ENCODE data around the gene EGFL8. TPM values are rescaled to one million over a fixed set of nuclear protein-coding genes. Genes with fewer than 3 reads are reported as not detected.

The EGFL8 gene
- total and polyA plus RNA-seq, 9 of the 15 experiments (the other 6 are each of a cell fraction or from before 2014, with no cell fraction given) = 2.2 to 47.4 (median 14.2) TPM

GRCh38 chr6:32177788-32178546, 13.6 kb downstream of the EGFL8 start, which contains the start of gene RNF5:
Gene RNF5, plus strand, starts transcription at chr6:32178405. Its CDS starts 107 bp downstream, at chr6:32178512.
- intact Hi-C loops (cut with micrococcal nuclease) = loop anchor here (2.0 to 10.0 kb wide), 4 partner anchors 47 to 513 kb away; partner anchors contain the start of genes C6orf47, CSNK2B, FKBPL and GPANK1
- H3K4me1 ChIP-seq (replicated peaks in 1 of 2; ENCODE audit: control insufficient read depth in 2 of 2, insufficient read depth in 2 of 2, low read length in 2 of 2) = peaks cover 40 to 65% of the 10 kb centered on the region in 2 experiments
- H3K9me1 ChIP-seq (ENCODE audit: control insufficient read depth, insufficient read depth, low read length) = peaks cover 7% of the 10 kb centered on the region
- H3K9me3 ChIP-seq (replicated peaks; ENCODE audit: control insufficient read depth, insufficient read depth, low read depth, low read length) = no peaks in the 10 kb centered on the region
- peaks cover 48% of the 10 kb centered on the region; the same call in 2 of the 3 replicates for H3K36me3 ChIP-seq (ENCODE audit: control insufficient read depth, insufficient read depth, low read length)
- peak within 1 kb of the TSS; percentile 100 for H3K4me2 ChIP-seq (ENCODE audit: insufficient read depth, low read length)
- H4K20me1 ChIP-seq (replicated peaks; ENCODE audit: control insufficient read depth, insufficient read depth, low read length) = no peaks in the 10 kb centered on the region
- peaks cover 76% of the 10 kb centered on the region for H3K79me2 ChIP-seq (ENCODE audit: control insufficient read depth, insufficient read depth, low read length)
- H3K9ac ChIP-seq (ENCODE audit: insufficient read depth in 1 of 2, low read depth in 2 of 2, low read length in 2 of 2) = peak within 1 kb of the TSS; percentile 86 to 91
- peak; percentile 95 to 100 (median 97) for DNase-seq (ENCODE audit: extremely low read depth in 1 of 4, low spot score in 3 of 4)
- H3K4me3 ChIP-seq = peak within 1 kb of the TSS; percentile 88
- in situ Hi-C loops (cut with MboI) = no loop called here
- ATAC-seq = peak; percentile 85
- POLR2A ChIA-PET = interaction anchor here (0.5 to 4.5 kb wide), 20 partner anchors 9 to 371 kb away, joined by 3 to 30 read pairs (median 4); partner anchors contain the start of genes ATF6B, EGFL8, LSM2 and PBX2
- FAIRE-seq = peak; percentile 100
- peak within 1 kb of the TSS; percentile 94 for H3K27ac ChIP-seq (ENCODE audit: extremely low read depth, low read depth, low read length)
- no peaks in the 10 kb centered on the region for H3K27me3 ChIP-seq (ENCODE audit: control insufficient read depth in 2 of 2, insufficient read depth in 2 of 2, low read length in 2 of 2)
- H2AFZ ChIP-seq (ENCODE audit: low read depth, low read length) = peak within 1 kb of the TSS; percentile 92
- no TSS peak for BruUV-seq (replicated peaks)
- CTCF ChIA-PET (ENCODE audit: low intra/inter-chr PET ratio) = no interaction called here
- under 1% methylated on average over 33 of the region's 33 CpGs for WGBS (ENCODE audit: insufficient coverage, low coverage, missing lambda C conversion rate)
- TF ChIP-seq SREBF2 (CRISPR knock-in tag; IDR thresholded peaks at IDR 0.05) = no peak
- TF ChIP-seq NONO (IDR thresholded peaks at IDR 0.05; ENCODE audit: low read depth in 2 of 2, low read length in 1 of 2) = no peak
- no peak for TF ChIP-seq ZNF12 (CRISPR knock-in tag; IDR thresholded peaks at IDR 0.05)
- TF ChIP-seq ZNF124 (CRISPR knock-in tag; IDR thresholded peaks at IDR 0.05) = no peak
- TF ChIP-seq E2F5 (CRISPR knock-in tag; IDR thresholded peaks at IDR 0.05) = no peak
- no peak for TF ChIP-seq NFXL1 (CRISPR knock-in tag; IDR thresholded peaks at IDR 0.05)
- peak; percentile 98 for TF ChIP-seq ASH1L (IDR thresholded peaks at IDR 0.05; ENCODE audit: borderline replicate concordance, low read depth, partially characterized antibody)
- TF ChIP-seq TFAM (CRISPR knock-in tag; conservative IDR thresholded peaks at IDR 0.05) = no peak
- no peak for TF ChIP-seq ZFP36 (IDR thresholded peaks at IDR 0.05; ENCODE audit: low read depth, low read length, partially characterized antibody)
- no peak for TF ChIP-seq CBX5 (IDR thresholded peaks at IDR 0.05; ENCODE audit: borderline replicate concordance, low read depth)
- no peak for TF ChIP-seq SNAPC5 (CRISPR knock-in tag; IDR thresholded peaks at IDR 0.05)
- TF ChIP-seq FUS (optimal IDR thresholded peaks at IDR 0.05; ENCODE audit: low read depth, low read length) = no peak
- no peak for TF ChIP-seq ZZZ3 (IDR thresholded peaks at IDR 0.05)
- no peak for TF ChIP-seq SAFB (IDR thresholded peaks at IDR 0.05; ENCODE audit: borderline replicate concordance, low read depth, low read length)
- no peak for TF ChIP-seq CBX1 (IDR thresholded peaks at IDR 0.05; ENCODE audit: low read depth)
- no peak for TF ChIP-seq KHSRP (IDR thresholded peaks at IDR 0.05)

All from K562 (cell line).